Fibroblast of mammary gland (primary cell): ENCODE measurements around the gene GALNT17.

Experiments used
- DNase-seq: peaks from one replicate; pipeline ENCODE4 v3.0.0-alpha.2; 2010; ENCODE audit warnings: low read depth
- H3K4me3 ChIP-seq: 2 replicates; pipeline ENCODE4 v1.5.1; 2011; ENCODE audit warnings: low read depth, mild to moderate bottlenecking, low read length, moderate library complexity; ENCODE audit not compliant: control insufficient read depth
- TF ChIP-seq, protein P1 (sequence below): conservative IDR thresholded peaks from 2 replicates; pipeline ENCODE4 v1.5.1; 2011; ENCODE audit warnings: low read depth, low read length, inconsistent platforms; ENCODE audit not compliant: control insufficient read depth, insufficient read depth

Gene GALNT17

GRCh38 chr7:71645836-71646235 is 513.9 kb downstream of the GALNT17 start:
- peak; percentile 16 for DNase-seq
- TF ChIP-seq, protein P1, sequence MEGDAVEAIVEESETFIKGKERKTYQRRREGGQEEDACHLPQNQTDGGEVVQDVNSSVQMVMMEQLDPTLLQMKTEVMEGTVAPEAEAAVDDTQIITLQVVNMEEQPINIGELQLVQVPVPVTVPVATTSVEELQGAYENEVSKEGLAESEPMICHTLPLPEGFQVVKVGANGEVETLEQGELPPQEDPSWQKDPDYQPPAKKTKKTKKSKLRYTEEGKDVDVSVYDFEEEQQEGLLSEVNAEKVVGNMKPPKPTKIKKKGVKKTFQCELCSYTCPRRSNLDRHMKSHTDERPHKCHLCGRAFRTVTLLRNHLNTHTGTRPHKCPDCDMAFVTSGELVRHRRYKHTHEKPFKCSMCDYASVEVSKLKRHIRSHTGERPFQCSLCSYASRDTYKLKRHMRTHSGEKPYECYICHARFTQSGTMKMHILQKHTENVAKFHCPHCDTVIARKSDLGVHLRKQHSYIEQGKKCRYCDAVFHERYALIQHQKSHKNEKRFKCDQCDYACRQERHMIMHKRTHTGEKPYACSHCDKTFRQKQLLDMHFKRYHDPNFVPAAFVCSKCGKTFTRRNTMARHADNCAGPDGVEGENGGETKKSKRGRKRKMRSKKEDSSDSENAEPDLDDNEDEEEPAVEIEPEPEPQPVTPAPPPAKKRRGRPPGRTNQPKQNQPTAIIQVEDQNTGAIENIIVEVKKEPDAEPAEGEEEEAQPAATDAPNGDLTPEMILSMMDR = no peak
- H3K4me3 ChIP-seq = no peak overlapping the region

DNA sequence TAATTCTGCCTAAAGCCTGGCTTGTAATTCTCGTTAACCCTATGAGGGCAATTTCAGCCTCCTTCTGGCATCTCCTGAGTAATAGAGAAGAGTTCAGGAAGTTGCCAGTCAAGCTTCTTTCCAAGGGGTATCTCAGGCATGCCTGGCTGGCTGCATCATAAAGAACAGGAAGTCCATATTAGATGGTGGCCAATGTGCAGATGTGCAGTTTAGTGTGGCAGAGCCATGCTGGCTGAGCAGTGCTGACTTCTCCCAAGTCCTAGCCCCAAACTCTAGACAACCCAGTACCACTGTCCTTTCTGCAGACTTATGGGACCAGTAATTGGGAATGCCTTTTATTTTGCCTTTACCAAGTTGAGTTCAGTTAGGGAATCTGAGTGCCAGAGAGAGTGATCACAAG is 517.9 kb downstream of the GALNT17 start:
- no peak for DNase-seq
- no peak overlapping the region for H3K4me3 ChIP-seq
- TF ChIP-seq, protein P1 = no peak

- H3K4me3 ChIP-seq = no peak overlapping the region
- no peak for DNase-seq
- TF ChIP-seq, protein P1 = no peak
Observed at GRCh38 chr7:71650653-71651337, 518.9 kb downstream of the GALNT17 start.

GRCh38 chr7:71652510-71652909 is 520.6 kb downstream of the GALNT17 start:
- DNase-seq = no peak
- H3K4me3 ChIP-seq = no peak overlapping the region
- TF ChIP-seq, protein P1 = no peak

DNA sequence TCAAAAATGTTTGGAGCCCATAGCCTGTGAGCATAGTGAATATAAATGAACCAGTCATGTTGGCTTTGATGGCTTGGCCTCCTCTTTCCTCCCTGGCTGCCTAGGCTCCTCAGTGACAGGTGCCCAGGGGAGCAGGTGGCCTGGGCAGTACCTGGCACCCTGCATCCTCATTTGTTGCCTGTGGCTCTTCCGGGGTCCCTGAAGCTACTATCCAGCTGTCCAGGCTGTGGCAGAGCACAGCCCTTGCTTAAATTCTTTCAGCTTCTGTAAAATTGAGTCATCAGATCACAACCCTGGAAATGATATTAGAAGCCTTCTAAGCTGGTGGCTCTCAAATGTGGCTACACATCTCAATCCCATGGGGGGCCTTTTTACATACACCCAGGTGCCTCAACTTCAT is 525.4 kb downstream of the GALNT17 start:
- H3K4me3 ChIP-seq = no peak overlapping the region
- no peak for DNase-seq
- TF ChIP-seq, protein P1 = no peak

- no peak for DNase-seq
- no peak overlapping the region for H3K4me3 ChIP-seq
- TF ChIP-seq, protein P1 = no peak
Observed at GRCh38 chr7:71659622-71660021, 527.7 kb downstream of the GALNT17 start.
